Erythroblast (primary cell): ENCODE results near the gene PRIMA1.

Experiments used
- GATA1 ChIP-seq: IDR thresholded peaks from 2 replicates; pipeline ENCODE4 v1.6.1; 2011; ENCODE audit warnings: low read depth, mild to moderate bottlenecking, control low read depth, low read length, moderate library complexity
- POLR2A ChIP-seq: IDR thresholded peaks from 2 replicates; pipeline ENCODE4 v1.6.1; 2011; ENCODE audit warnings: mild to moderate bottlenecking, low read length

- TF ChIP-seq POLR2A (no peak), GATA1 (no peak)
These were observed 70.5 kb downstream of the PRIMA1 start for GRCh38 chr14:93717668-93718320.
